Stimulated activated CD8-positive, alpha-beta memory T cell treated with anti-CD3 and anti-CD28 coated beads, Interleukin-12 subunit alpha, Interleukin-12 subunit beta, amount 100 ng/mL, for 1 hour (primary cell): ENCODE results near the gene DDX42.
A peak's percentile ranks its signal among the peaks of the same experiment; 100 is the strongest.

ENCODE experiments used
- DNase-seq: peaks from one replicate; pipeline ENCODE4 v3.0.0-alpha.2; 2020; ENCODE audit warnings: low read depth

Gene DDX42

GRCh38 chr17:63774141-63774968 lies at the start of gene DDX42:
Gene DDX42 (plus strand): TSS chr17:63774170. CDS start chr17:63787050, 12,880 bp downstream.
- DNase-seq = peak; percentile 83

- no peak for DNase-seq
These were observed 38.3 kb upstream of the DDX42 start for GRCh38 chr17:63735691-63736090.

GRCh38 chr17:63740464-63741142 lies 33.4 kb upstream of the DDX42 start:
- DNase-seq = no peak

GRCh38 chr17:63741143-63741407 lies 32.9 kb upstream of the DDX42 start:
- DNase-seq = no peak

GRCh38 chr17:63741408-63742173 lies 32.4 kb upstream of the DDX42 start, which contains the start of gene STRADA:
Gene STRADA (minus strand): TSS chr17:63741799. CDS start chr17:63728369, 13,430 bp downstream.
- peak; percentile 98 for DNase-seq

GRCh38 chr17:63751806-63752205 lies 22.2 kb upstream of the DDX42 start:
- no peak for DNase-seq

- no peak for DNase-seq
These were observed 21.3 kb upstream of the DDX42 start for GRCh38 chr17:63752707-63753106.

GRCh38 chr17:63753215-63753614 lies 20.8 kb upstream of the DDX42 start:
- no peak for DNase-seq

- no peak for DNase-seq
These were observed 19.9 kb upstream of the DDX42 start for GRCh38 chr17:63754046-63754445.

GRCh38 chr17:63758428-63758827 lies 15.5 kb upstream of the DDX42 start:
- DNase-seq = no peak

GRCh38 chr17:63760771-63761539 lies 13.0 kb upstream of the DDX42 start:
- DNase-seq = no peak

GRCh38 chr17:63762161-63763078 lies 11.6 kb upstream of the DDX42 start:
- DNase-seq = no peak

- DNase-seq = no peak
These were observed 9.3 kb upstream of the DDX42 start for GRCh38 chr17:63764716-63765115.

- no peak for DNase-seq
These were observed 7.2 kb upstream of the DDX42 start for GRCh38 chr17:63766754-63767153.

GRCh38 chr17:63768433-63768832 lies 5.5 kb upstream of the DDX42 start:
- no peak for DNase-seq

GRCh38 chr17:63772801-63773271 lies 1.1 kb upstream of the DDX42 start:
- no peak for DNase-seq

GRCh38 chr17:63773272-63774140 lies 464 bp upstream of the DDX42 start, which contains the start of gene CCDC47:
Gene CCDC47 (minus strand): TSS chr17:63773597. CDS start chr17:63766175, 7,422 bp downstream.
- peak; percentile 95 for DNase-seq

- DNase-seq = no peak
These were observed 947 bp downstream of the DDX42 start for GRCh38 chr17:63774969-63775265.

GRCh38 chr17:63775420-63775819 lies 1.4 kb downstream of the DDX42 start:
- no peak for DNase-seq

GRCh38 chr17:63780507-63780906 lies 6.5 kb downstream of the DDX42 start:
- DNase-seq = no peak
